ENCODE measurements around the gene NFAM1. TPM values are rescaled to one million over a fixed set of nuclear protein-coding genes. Genes with fewer than 3 reads are reported as not detected.

NFAM1 gene
- total RNA-seq, 4 donors from 2014 or later = 0.70 to 3.1 (median 0.97) TPM

GRCh38 chr22:42397332-42398249 is 34.6 kb downstream of the NFAM1 start:
- Histone ChIP-seq H3K36me3 (no peaks in the 10 kb centered on the region), H3K27ac (peak overlapping the region; percentile 50), H3K27me3 (no peaks in the 10 kb centered on the region), H3K9me3 (no peaks in the 10 kb centered on the region), H3K4me3 (no peak overlapping the region), H3K4me1 (peaks cover 24% of the 10 kb centered on the region)
- DNase-seq (ENCODE audit: low spot score in 2 of 2) = no peak
- TF ChIP-seq EP300 (IDR thresholded peaks at IDR 0.05) (no peak), POLR2AphosphoS5 (IDR thresholded peaks at IDR 0.05) (no peak), POLR2A (IDR thresholded peaks at IDR 0.05) (no peak)
- TF ChIP-seq, protein P1, sequence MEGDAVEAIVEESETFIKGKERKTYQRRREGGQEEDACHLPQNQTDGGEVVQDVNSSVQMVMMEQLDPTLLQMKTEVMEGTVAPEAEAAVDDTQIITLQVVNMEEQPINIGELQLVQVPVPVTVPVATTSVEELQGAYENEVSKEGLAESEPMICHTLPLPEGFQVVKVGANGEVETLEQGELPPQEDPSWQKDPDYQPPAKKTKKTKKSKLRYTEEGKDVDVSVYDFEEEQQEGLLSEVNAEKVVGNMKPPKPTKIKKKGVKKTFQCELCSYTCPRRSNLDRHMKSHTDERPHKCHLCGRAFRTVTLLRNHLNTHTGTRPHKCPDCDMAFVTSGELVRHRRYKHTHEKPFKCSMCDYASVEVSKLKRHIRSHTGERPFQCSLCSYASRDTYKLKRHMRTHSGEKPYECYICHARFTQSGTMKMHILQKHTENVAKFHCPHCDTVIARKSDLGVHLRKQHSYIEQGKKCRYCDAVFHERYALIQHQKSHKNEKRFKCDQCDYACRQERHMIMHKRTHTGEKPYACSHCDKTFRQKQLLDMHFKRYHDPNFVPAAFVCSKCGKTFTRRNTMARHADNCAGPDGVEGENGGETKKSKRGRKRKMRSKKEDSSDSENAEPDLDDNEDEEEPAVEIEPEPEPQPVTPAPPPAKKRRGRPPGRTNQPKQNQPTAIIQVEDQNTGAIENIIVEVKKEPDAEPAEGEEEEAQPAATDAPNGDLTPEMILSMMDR (IDR thresholded peaks at IDR 0.05) = no peak
- WGBS = 73% methylated on average over 15 of the region's 15 CpGs

DNA sequence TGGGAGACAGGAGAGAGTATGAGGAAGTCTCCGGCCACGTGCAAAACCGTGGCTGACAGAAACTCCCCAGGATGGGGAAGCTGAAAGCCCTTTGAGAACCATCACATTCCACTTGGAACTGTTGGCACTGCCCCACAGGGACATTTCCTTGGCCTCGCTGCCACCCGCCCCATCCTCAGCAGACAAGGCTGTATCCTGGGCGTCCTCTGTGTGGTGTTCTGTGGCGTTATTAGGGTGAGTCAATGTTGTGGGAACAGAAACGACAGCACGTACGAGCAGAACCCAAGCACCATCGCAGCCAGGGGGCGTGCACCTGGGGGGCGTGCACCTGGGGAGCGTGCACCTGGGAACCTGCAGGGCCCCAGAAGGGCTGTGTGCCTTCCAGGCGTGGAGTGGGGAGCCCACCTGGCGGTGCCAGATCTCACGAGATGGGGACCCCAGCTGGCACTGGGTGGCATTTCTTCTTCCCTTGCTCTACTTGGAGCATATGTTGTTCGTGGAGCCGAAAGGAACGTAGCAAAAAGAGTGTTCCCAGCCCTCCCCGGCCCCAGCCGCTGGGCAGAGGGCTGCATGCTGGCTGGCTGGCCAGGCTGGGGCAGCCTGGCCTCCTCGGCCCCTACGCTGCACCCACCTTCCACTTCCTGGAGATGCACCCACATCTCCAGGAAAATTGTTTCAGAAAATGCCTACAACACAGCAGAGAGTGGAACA is 35.4 kb downstream of the NFAM1 start:
- DNase-seq (ENCODE audit: low spot score in 2 of 2) = no peak
- H3K4me1 ChIP-seq = peaks cover 19% of the 10 kb centered on the region
- H3K36me3 ChIP-seq = no peaks in the 10 kb centered on the region
- H3K4me3 ChIP-seq = no peak overlapping the region
- H3K9me3 ChIP-seq = no peaks in the 10 kb centered on the region
- WGBS = 40% methylated on average over 19 of the region's 24 CpGs
- H3K27me3 ChIP-seq = no peaks in the 10 kb centered on the region
- TF ChIP-seq, protein P1 (IDR thresholded peaks at IDR 0.05) = no peak
- no peak for TF ChIP-seq POLR2A (IDR thresholded peaks at IDR 0.05)
- peak overlapping the region; percentile 50 for H3K27ac ChIP-seq

DNA sequence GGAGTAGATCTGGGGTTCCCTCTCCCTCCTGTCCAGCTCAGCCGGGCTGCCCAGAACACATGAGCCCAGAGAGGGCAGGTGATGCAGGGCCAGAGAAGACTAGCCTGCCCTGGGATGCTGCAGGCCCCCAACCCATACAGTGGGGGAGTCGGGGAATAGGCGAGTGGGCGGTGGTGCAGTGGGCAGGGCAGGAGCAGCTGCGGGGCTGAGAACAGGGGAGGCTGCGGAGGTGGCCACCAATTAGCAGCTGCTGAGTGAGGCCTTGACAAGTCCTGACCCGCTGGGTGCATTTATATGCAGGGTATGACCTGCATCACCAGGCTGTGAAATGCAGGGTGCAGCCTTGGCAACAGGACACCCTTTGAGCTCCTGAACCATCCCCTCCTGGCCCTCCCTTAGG is 43.1 kb downstream of the NFAM1 start:
- no peak for DNase-seq (ENCODE audit: low spot score in 2 of 2)
- H3K4me3 ChIP-seq = no peak overlapping the region
- no peaks in the 10 kb centered on the region for H3K36me3 ChIP-seq
- TF ChIP-seq POLR2AphosphoS5 (IDR thresholded peaks at IDR 0.05) (no peak), EP300 (IDR thresholded peaks at IDR 0.05) (no peak), POLR2A (IDR thresholded peaks at IDR 0.05) (no peak)
- TF ChIP-seq, protein P1 (IDR thresholded peaks at IDR 0.05) = no peak
- no peak overlapping the region for H3K27ac ChIP-seq
- peaks cover 22% of the 10 kb centered on the region for H3K4me1 ChIP-seq
- H3K9me3 ChIP-seq = no peaks in the 10 kb centered on the region
- WGBS = 86% methylated on average over 7 of the region's 7 CpGs
- H3K27me3 ChIP-seq = no peaks in the 10 kb centered on the region

DNA sequence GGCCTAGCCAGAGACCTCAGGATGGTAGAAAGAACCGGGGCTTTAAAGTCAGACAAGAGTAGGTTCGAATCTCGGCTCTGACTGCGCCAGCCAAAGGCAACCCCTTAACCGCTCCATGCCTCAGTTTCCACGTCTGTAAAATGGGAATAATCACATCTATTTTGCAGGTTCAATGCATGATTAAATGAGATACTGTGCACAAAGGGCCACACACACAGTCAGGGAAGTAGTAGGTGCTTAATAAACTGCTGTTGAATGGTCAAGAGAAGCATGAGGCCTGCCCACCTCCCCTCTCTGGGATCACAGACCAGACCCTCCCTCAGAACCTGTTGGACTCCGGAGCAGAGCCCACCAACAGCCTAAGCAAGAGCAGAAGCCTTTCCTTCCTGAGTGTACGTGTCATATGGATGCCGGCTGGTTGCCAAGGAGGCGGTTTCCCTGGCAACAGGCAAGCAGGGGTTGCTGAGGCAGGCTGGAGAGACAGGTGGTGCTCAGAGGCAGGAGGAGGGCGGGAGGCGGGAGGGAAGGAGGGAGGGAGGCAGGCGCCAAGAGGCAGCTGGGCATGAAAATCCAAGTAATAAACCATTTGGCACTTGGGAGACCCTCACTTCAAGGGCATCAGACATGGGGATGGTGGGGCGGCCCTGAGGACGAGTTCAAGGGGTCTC is 43.9 kb downstream of the NFAM1 start:
- 78% methylated on average over 14 of the region's 15 CpGs for WGBS
- no peak for DNase-seq (ENCODE audit: low spot score in 2 of 2)

More for the DNA sequence above, 43.9 kb downstream of the NFAM1 start:
- Histone ChIP-seq H3K27ac (no peak overlapping the region), H3K4me3 (no peak overlapping the region), H3K4me1 (peaks cover 22% of the 10 kb centered on the region), H3K36me3 (no peaks in the 10 kb centered on the region), H3K9me3 (no peaks in the 10 kb centered on the region), H3K27me3 (no peaks in the 10 kb centered on the region)
- TF ChIP-seq EP300 (IDR thresholded peaks at IDR 0.05) (no peak), POLR2AphosphoS5 (IDR thresholded peaks at IDR 0.05) (no peak), POLR2A (IDR thresholded peaks at IDR 0.05) (no peak)
- TF ChIP-seq, protein P1 (IDR thresholded peaks at IDR 0.05) = no peak
